Measurements from ENCODE around the gene ECT2.
"Not testable (repeated sequence)": the region's sequence is repeated elsewhere in the genome, so short reads cannot be mapped to it uniquely, and the experiment has no call there.

Gene ECT2

DNA sequence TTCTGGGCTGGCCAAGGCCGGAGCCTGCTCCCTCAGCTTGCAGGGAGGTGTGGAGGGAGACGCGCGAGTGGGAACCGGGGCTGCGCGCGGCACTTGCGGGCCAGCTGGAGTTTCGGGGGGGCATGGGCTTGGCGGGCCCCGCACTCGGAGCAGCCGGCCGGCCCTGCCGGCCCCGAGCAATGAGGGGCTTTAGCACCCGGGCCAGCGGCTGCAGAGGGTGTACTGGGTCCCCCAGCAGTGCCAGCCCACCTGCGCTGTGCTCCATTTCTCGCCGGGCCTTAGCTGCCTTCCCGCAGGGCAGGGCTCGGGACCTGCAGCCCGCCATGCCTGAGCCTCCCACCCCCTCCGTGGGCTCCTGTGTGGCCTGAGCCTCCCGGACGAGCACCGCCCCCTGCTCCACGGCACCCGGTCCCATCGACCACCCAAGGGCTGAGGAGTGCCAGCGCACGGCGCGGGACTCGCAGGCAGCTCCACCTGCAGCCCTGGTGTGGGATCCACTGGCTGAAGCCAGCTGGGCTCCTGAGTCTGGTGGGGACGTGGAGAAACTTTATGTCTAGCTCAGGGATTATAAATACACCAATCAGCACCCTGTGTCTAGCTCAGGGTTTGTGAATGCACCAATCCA is 116.3 kb downstream of the ECT2 start:
- not testable (repeated sequence) for DNase-seq

- no peak for DNase-seq
Measured at GRCh38 chr3:172868582-172869200, 118.2 kb downstream of the ECT2 start.

DNA sequence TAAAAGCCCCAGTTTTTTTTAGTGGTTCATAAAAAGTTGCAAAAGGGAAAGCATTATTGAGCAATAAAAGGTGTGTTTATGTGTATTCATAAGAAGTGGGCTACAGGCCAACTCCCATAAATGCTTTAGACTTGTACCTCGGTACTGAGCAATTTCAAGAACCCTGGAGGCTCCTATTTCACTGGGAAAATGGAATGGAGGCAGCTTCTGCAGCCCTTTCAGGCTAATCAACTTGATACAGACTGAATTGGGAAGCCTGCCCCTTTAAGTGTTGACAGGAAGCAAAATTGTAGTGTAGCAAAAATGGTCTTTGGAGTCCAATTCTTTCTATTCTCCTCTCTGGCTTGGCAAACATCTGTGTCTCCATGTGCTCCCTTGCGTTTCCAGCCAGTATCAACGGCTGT is 118.8 kb downstream of the ECT2 start:
- no peak for DNase-seq

GRCh38 chr3:172869784-172870518 is 119.4 kb downstream of the ECT2 start:
- no peak for DNase-seq
